Sigmoid colon (tissue), 4 donors: ENCODE data around the gene GSTCD.

ENCODE experiments used
- CTCF ChIP-seq, 4 experiments: fragments of 450-650 bp in 3 of 4; fragments of 200-600 bp in 1 of 4; IDR thresholded peaks; one replicate each; pipeline ENCODE4 v1.5.1; 2016 to 2019; ENCODE audit warnings: antibody characterized with exemption in 4 of 4, mild to moderate bottlenecking in 3 of 4, moderate library complexity in 2 of 4
- POLR2A ChIP-seq, 2 donors: fragments of 450-650 bp; IDR thresholded peaks; one replicate each; pipeline ENCODE4 v1.6.1; 2016; ENCODE audit warnings: antibody characterized with exemption in 2 of 2, mild to moderate bottlenecking in 2 of 2, moderate library complexity in 2 of 2
- POLR2AphosphoS5 ChIP-seq, 4 donors: sonication (generic); formaldehyde crosslinking; IDR thresholded peaks; one replicate each; pipeline ENCODE4 v1.6.1; 2017; ENCODE audit warnings: antibody characterized with exemption in 4 of 4

GRCh38 chr4:105662935-105663675 lies 45.5 kb upstream of the GSTCD start:
- TF ChIP-seq POLR2A (IDR thresholded peaks at IDR 0.05), result no peak
- TF ChIP-seq CTCF (IDR thresholded peaks at IDR 0.05), result no peak
- TF ChIP-seq POLR2AphosphoS5 (IDR thresholded peaks at IDR 0.05), result no peak
